Measurements from ENCODE around the gene DNM3.
A peak's percentile ranks its signal among the peaks of the same experiment; 100 is the strongest.

Gene DNM3

GRCh38 chr1:172425339-172425738 is 584.0 kb downstream of the DNM3 start:
- Histone ChIP-seq H3K9me2 (replicated peaks; ENCODE audit: insufficient read depth, low read length) (no peaks in the 10 kb centered on the region), H3K79me2 (ENCODE audit: low read length) (no peaks in the 10 kb centered on the region), H3K4me1 (ENCODE audit: low read length) (peaks cover 6% of the 10 kb centered on the region; the same call in 1 of the 2 replicates), H3K36me3 (replicated peaks; ENCODE audit: insufficient read depth, low read length) (no peaks in the 10 kb centered on the region), H3K9ac (ENCODE audit: low read length) (no peak overlapping the region), H3K27ac (ENCODE audit: low read length) (no peak overlapping the region), H2AFZ (ENCODE audit: low read length) (no peak overlapping the region), H3K9me3 (replicated peaks; ENCODE audit: insufficient read depth, low read length) (no peaks in the 10 kb centered on the region), H4K20me1 (ENCODE audit: insufficient read depth, low read length) (no peaks in the 10 kb centered on the region; the same call in 1 of the 2 replicates), H3F3A (ENCODE audit: insufficient read depth, low read length) (no peaks in the 10 kb centered on the region), H3K4me3 (ENCODE audit: low read length) (no peak overlapping the region), H3K27me3 (replicated peaks; ENCODE audit: insufficient read depth, low read length) (no peaks in the 10 kb centered on the region), H3K4me2 (ENCODE audit: low read depth, low read length) (no peak overlapping the region)
- no peak for DNase-seq
- TF ChIP-seq EZH2phosphoT487 (IDR thresholded peaks at IDR 0.05; ENCODE audit: low read length) (no peak), EZH2 (optimal IDR thresholded peaks at IDR 0.05; ENCODE audit: low read depth, low read length) (no peak), CTCF (IDR thresholded peaks at IDR 0.05; ENCODE audit: low read length) (no peak)

GRCh38 chr1:172427191-172427590 is 585.9 kb downstream of the DNM3 start:
- TF ChIP-seq EZH2phosphoT487 (IDR thresholded peaks at IDR 0.05; ENCODE audit: low read length): no peak
- TF ChIP-seq EZH2 (optimal IDR thresholded peaks at IDR 0.05; ENCODE audit: low read depth, low read length): no peak
- no peak for TF ChIP-seq CTCF (IDR thresholded peaks at IDR 0.05; ENCODE audit: low read length)
- Histone ChIP-seq H2AFZ (ENCODE audit: low read length) (no peak overlapping the region), H3K27me3 (replicated peaks; ENCODE audit: insufficient read depth, low read length) (no peaks in the 10 kb centered on the region), H4K20me1 (ENCODE audit: insufficient read depth, low read length) (no peaks in the 10 kb centered on the region; the same call in 1 of the 2 replicates), H3K4me1 (ENCODE audit: low read length) (peaks cover 6% of the 10 kb centered on the region; the same call in 1 of the 2 replicates), H3K4me3 (ENCODE audit: low read length) (no peak overlapping the region), H3K9me3 (replicated peaks; ENCODE audit: insufficient read depth, low read length) (no peaks in the 10 kb centered on the region), H3K9ac (ENCODE audit: low read length) (no peak overlapping the region), H3K36me3 (replicated peaks; ENCODE audit: insufficient read depth, low read length) (no peaks in the 10 kb centered on the region), H3K9me2 (replicated peaks; ENCODE audit: insufficient read depth, low read length) (no peaks in the 10 kb centered on the region), H3K27ac (ENCODE audit: low read length) (no peak overlapping the region), H3F3A (ENCODE audit: insufficient read depth, low read length) (no peaks in the 10 kb centered on the region), H3K79me2 (ENCODE audit: low read length) (no peaks in the 10 kb centered on the region), H3K4me2 (ENCODE audit: low read depth, low read length) (no peak overlapping the region)
- no peak for DNase-seq

DNA sequence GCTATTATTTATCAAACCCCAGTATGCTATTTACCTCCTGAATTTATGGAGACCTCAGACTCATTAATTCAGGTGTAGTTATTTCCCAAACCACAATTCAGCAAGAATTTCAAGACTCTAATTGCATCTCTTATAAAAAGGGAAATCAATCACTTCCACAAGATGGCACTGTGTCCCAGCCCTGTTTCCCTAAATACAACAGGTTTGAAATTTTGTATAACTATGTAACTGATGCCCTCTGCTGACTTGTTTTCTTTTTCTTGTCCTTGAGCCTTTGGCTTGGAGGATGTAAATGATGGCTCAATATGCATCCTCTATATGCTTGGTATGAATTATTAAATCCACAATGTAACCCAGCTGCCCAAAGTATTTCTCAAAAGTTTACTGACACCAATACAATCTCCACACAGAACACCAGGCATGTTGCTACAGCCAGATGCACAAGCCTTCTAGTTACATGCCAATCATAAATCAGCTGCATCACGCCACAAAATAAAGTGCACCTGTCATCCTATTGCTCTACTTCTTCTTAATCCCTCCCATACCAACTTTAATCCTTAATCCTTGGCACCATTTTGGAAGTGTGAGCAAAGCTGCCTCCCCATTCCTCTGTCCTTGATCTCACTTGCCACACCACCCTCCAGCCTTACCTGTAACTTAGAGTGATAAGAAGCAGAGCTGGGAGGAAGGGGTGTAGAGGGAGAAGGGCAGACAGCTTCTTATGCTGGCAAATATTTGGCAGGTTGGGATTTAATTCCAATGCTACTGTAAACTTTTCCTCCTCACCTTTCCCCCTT is 588.2 kb downstream of the DNM3 start:
- no peaks in the 10 kb centered on the region for H3K79me2 ChIP-seq (ENCODE audit: low read length)
- no peaks in the 10 kb centered on the region for H3K36me3 ChIP-seq (replicated peaks; ENCODE audit: insufficient read depth, low read length)
- no peak overlapping the region for H3K9ac ChIP-seq (ENCODE audit: low read length)
- no peaks in the 10 kb centered on the region for H3K9me3 ChIP-seq (replicated peaks; ENCODE audit: insufficient read depth, low read length)
- no peaks in the 10 kb centered on the region for H3F3A ChIP-seq (ENCODE audit: insufficient read depth, low read length)
- no peak overlapping the region for H2AFZ ChIP-seq (ENCODE audit: low read length)
- peak; percentile 65 for DNase-seq
- H3K27ac ChIP-seq (ENCODE audit: low read length): no peak overlapping the region
- H4K20me1 ChIP-seq (ENCODE audit: insufficient read depth, low read length): no peaks in the 10 kb centered on the region; the same call in 1 of the 2 replicates
- H3K4me2 ChIP-seq (ENCODE audit: low read depth, low read length): no peak overlapping the region
- no peak for TF ChIP-seq EZH2 (optimal IDR thresholded peaks at IDR 0.05; ENCODE audit: low read depth, low read length)
- peak; percentile 83 for TF ChIP-seq CTCF (IDR thresholded peaks at IDR 0.05; ENCODE audit: low read length)
- no peak for TF ChIP-seq EZH2phosphoT487 (IDR thresholded peaks at IDR 0.05; ENCODE audit: low read length)
- no peaks in the 10 kb centered on the region for H3K9me2 ChIP-seq (replicated peaks; ENCODE audit: insufficient read depth, low read length)
- no peak overlapping the region for H3K4me3 ChIP-seq (ENCODE audit: low read length)
- no peaks in the 10 kb centered on the region for H3K27me3 ChIP-seq (replicated peaks; ENCODE audit: insufficient read depth, low read length)
- peaks cover 6% of the 10 kb centered on the region; the same call in 1 of the 2 replicates for H3K4me1 ChIP-seq (ENCODE audit: low read length)
